ELR (cell line): ENCODE data around the gene FN3K.
A peak's percentile ranks its signal among the peaks of the same experiment; 100 is the strongest.

Experiments
- DNase-seq: peaks from one replicate; pipeline ENCODE4 v3.0.0-alpha.2; 2015; ENCODE audit warnings: low read depth

The FN3K gene

GRCh38 chr17:82703935-82704865, 31.2 kb upstream of the FN3K start:
- DNase-seq = no peak

- no peak for DNase-seq
Measured at GRCh38 chr17:82704886-82705285, 30.5 kb upstream of the FN3K start.

GRCh38 chr17:82705756-82706155, 29.7 kb upstream of the FN3K start:
- DNase-seq = no peak

- no peak for DNase-seq
Measured at GRCh38 chr17:82709024-82709675, 26.3 kb upstream of the FN3K start.

GRCh38 chr17:82709676-82710498, 25.5 kb upstream of the FN3K start:
- no peak for DNase-seq

GRCh38 chr17:82710499-82711232, 24.7 kb upstream of the FN3K start:
- DNase-seq = no peak

GRCh38 chr17:82713071-82713723, 22.2 kb upstream of the FN3K start:
- no peak for DNase-seq

- peak; percentile 94 for DNase-seq
Measured at GRCh38 chr17:82716203-82717010, 19.0 kb upstream of the FN3K start, which contains the start of gene FN3KRP. Gene FN3KRP (plus strand): TSS chr17:82716706. CDS start chr17:82716756, 50 bp downstream.

- DNase-seq = no peak
Measured at GRCh38 chr17:82718986-82719685, 16.3 kb upstream of the FN3K start.

- no peak for DNase-seq
Measured at GRCh38 chr17:82720204-82720603, 15.2 kb upstream of the FN3K start.

- DNase-seq = no peak
Measured at GRCh38 chr17:82722341-82723013, 12.9 kb upstream of the FN3K start.

- DNase-seq = no peak
Measured at GRCh38 chr17:82723169-82723807, 12.1 kb upstream of the FN3K start.

- DNase-seq = no peak
Measured at GRCh38 chr17:82726427-82726826, 9.0 kb upstream of the FN3K start.

GRCh38 chr17:82729479-82730260, 5.7 kb upstream of the FN3K start:
- DNase-seq = no peak

GRCh38 chr17:82732118-82732743, 3.2 kb upstream of the FN3K start:
- DNase-seq = no peak

GRCh38 chr17:82736511-82737185, 1.2 kb downstream of the FN3K start:
- no peak for DNase-seq
